T-helper 9 cell (primary cell): ENCODE data around the gene RARRES1.
A peak's percentile ranks its signal among the peaks of the same experiment; 100 is the strongest.
"Not testable (repeated sequence)": the region's sequence is repeated elsewhere in the genome, so short reads cannot be mapped to it uniquely, and the experiment has no call there.

Experiments
- DNase-seq: peaks from one replicate; pipeline ENCODE4 v3.0.0-alpha.2; 2020

The RARRES1 gene

GRCh38 chr3:158733656-158734055, 1.4 kb upstream of the RARRES1 start:
- no peak for DNase-seq

GRCh38 chr3:158732856-158733200, 571 bp upstream of the RARRES1 start:
- no peak for DNase-seq

GRCh38 chr3:158731486-158731885, 771 bp downstream of the RARRES1 start:
- DNase-seq: no peak

GRCh38 chr3:158728851-158729250, 3.4 kb downstream of the RARRES1 start:
- DNase-seq: no peak

- no peak for DNase-seq
These were observed 4.2 kb downstream of the RARRES1 start for GRCh38 chr3:158728061-158728377.

DNA sequence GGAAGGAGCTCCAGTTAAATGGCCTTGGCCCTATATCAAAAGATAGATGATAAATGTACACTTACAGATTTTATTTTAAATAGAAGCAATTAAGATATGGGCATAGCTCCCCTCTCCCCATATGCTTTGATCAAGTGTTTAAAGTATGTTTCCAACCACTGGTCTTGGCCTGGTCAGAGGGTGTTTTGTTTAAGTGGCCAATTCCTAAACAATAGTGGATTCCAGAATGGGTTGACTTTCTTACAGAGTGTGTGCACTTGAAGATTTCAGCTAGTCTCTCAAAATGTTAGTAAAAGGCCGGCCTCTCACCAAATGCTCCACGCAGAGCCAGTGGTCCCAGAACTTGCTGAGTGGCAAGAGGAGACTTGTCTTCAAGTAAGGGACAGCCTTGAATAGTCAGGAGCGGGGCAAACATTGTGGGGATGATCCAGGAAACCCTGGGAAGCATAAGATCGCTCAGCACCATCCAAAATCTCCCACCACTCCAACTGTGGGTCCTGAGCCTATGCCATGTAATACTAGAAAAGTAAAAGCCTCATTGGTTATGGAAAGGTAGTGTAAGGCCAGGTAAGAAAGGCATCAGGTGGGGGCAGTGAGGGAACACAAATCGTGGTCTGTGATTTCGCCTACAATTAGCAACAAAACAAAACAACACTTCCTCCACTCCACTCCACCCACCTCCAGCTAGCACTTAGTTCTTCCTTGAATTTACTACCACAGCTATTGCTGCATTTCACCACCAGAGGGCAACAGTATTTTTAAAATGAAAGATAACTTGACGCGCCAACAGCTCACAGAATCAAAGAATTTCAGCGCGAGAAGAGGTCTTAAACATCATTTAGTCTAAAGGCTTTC, 4.8 kb downstream of the RARRES1 start:
- DNase-seq: peak; percentile 23

- DNase-seq: no peak
These were observed 6.8 kb downstream of the RARRES1 start for GRCh38 chr3:158725348-158726011.

- no peak for DNase-seq
These were observed 8.3 kb downstream of the RARRES1 start for GRCh38 chr3:158723991-158724390.

DNA sequence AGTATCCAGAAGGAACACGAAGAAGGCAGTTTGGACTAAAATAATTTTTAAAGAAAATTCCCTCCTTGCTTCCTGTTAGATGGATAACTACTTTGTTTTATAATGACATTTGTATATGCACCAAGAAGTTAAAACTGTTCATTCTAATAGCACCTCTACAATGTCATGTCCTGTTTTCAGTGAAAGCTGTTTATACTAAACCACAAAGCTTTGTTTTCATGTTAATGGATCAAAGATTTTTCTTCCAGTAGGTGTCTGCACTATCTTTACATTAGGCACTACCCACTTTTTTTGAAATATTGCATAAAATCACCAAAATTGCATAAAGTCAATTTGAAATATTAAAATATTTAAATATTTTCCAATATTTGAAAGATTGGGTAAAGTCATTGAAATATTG, 10.1 kb downstream of the RARRES1 start:
- DNase-seq: no peak

- no peak for DNase-seq
These were observed 13.6 kb downstream of the RARRES1 start for GRCh38 chr3:158718490-158719170.

GRCh38 chr3:158717576-158717975, 14.7 kb downstream of the RARRES1 start:
- no peak for DNase-seq

DNA sequence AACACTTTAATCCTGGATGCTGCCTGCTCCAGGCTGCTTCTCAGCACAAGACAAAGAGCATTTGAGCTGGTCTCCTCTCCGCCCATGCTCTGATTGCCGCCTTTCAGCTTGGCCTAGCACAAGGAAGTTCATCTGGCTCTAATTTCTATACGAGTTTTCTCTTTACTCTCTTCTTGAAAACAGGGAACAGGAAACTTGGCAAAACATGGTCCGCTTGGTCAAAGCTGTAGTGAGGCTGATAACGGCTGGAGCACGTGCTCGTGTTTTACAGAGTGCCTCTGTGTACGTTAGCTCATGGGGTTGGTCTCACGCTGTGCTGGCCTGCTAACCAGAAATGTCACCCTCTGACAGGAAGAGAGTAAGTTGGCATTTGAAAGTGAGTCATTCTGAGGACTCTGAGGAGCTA, 19.2 kb downstream of the RARRES1 start:
- DNase-seq: no peak

DNA sequence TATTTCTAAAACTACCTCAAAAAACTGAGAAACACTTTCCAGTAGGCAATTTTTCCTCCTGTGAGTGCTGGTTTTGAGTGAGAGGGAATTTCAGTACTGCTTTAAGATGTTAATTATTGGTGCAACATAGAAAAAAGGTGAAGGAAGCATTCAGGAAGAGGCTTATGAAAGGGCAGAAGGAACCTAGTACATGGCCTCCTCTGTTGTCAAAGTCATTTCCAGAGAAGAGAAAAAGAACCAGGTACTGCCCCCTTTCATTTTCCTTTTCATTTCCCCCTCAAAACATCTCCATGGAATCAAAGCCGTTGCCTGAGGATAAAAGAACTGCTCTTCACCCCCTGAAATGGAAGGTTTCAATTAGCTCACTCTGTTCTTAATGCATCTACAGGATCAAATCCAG, 19.8 kb downstream of the RARRES1 start:
- DNase-seq: no peak

GRCh38 chr3:158711886-158712285, 20.4 kb downstream of the RARRES1 start:
- DNase-seq: no peak

DNA sequence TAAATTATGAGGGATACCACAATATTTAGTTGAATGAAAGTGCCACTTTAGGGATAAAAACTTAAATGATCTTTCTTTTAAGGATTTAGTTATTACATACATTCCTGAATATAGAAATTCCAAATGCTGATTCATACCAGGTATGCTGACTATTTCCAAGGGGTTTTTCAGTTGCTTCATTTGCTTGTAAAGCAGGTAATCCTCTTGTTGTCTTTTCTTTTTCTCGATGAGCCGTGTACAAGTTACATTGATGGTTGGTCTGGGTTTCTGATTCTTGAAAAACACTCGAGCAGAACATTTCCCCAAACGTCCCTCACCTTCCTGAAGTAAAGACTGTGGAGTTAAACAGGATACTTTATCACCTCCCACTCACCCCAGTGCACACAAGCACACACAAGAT, 21.7 kb downstream of the RARRES1 start:
- DNase-seq: no peak

- DNase-seq: no peak
These were observed 22.6 kb downstream of the RARRES1 start for GRCh38 chr3:158709666-158710083.

DNA sequence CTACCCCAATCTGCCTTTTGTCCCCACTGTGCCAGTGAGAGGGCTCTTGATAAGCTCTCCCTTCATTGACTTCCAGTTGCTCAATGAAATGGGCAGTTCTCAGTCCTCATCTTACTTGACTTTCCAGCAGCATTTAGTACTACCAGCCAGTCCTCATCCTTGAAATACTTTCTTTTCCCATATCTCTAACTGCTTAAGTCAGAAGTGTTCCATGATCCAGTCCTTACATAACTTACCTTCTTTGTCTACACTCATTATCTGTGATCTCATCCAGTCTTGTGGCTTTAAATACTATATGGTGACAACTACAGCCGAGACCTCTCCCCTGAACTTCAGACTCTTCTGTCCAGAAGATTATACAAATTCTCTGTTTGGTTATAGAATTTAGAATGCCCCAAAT, 28.7 kb downstream of the RARRES1 start:
- no peak for DNase-seq

DNA sequence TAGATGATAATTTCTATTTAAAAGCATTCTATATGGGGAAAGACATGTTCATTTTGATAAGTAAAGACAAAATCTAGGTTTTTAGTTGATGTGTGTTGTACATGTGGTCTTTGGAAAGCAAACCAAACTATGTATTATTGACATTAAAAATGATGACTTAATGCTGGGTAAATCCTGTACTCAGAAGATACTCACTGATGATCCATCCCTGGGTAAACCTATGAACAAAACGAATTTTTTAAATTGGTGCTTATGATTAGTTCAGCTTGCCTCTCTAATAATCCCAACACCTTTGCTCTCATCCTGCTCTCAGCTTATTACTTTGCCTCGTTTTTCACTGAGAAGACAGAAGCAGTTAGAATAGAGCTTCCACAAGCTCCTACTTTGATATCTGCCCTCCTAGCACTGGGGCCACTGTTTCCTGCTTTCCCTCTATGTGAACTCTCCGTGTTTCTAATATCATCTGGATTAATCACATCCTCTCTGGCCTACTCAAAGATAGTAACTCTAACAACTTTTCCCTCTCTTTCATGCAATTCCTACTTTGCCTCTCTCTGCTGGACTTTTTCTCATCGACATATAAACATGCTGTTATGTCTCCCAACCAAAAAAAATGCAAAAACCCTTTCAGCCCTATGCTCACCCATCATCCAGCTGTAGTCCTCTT, 29.3 kb downstream of the RARRES1 start:
- DNase-seq: no peak

- DNase-seq: no peak
These were observed 30.7 kb downstream of the RARRES1 start for GRCh38 chr3:158701420-158702065.

DNA sequence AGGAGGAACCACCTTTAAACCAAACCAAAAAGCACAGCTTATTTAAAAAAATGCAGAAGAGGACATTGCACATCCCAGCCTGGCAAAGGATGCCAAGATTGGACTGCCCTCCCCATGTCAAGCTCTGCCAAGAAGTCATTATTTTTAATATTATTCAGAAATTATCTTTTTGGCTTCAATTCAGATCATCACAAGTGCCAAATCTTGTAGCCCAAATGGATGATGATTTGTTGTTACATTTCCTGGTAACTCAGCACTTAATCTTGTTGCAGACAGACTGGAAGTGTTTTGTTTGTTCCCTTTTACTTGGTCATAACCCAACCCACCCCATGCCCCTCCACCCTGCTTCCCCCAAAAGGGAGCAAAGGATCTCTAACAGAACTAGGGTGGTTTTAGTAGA, 31.7 kb downstream of the RARRES1 start:
- no peak for DNase-seq

GRCh38 chr3:158696618-158697017, 35.6 kb downstream of the RARRES1 start:
- no peak for DNase-seq

DNA sequence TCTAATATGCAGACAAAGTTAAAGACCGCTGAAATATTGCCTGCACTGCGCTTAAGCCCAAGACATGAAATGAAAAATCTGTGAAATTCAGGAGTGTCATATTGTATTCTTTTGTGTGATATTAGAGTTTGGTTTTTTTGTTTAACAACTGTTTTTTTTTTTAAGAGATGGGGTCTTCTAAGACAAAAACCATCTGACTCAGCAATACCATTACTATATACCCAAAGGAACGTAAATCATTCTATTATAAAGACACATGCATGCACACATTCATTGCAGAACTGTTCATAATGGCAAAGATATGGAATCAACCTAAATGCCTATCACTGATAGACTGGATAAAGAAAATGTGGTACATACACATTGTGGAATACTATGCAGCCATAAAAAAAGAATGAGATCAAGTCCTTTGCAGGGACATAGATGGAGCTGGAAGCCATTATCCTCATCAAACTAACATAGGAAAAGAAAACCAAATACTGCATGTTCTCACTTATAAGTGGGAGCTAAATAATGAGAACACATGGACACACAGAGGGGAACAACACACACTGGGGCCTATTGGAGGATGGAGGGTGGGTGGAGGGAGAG, 38.3 kb downstream of the RARRES1 start:
- DNase-seq: not testable (repeated sequence)

DNA sequence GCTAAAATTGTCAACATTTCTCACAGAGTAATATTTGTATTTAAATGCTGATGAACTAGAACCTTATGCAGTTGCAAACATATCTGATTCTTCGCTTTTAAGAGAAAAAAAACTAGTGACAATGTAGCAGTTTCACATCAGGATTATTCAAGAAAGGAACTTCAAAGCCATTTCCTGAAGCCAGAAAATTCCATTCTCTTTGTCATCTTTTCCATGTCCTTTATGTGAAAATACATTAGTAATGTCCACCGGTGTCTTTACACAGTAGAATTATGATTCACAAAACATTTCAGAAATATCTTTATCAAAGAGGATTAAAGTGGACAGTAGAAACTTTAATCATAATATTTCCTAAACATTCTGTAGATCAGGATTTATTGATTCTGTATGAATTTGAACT, 47.1 kb downstream of the RARRES1 start:
- DNase-seq: no peak
